HG03571 (cell line): ENCODE data around the gene AGER.

ENCODE experiments used
- ATAC-seq: cut with Tn5 transposase; IDR thresholded peaks from one replicate; pipeline ENCODE4 v1.9.1; 2021; ENCODE audit not compliant: unreplicated experiment

The AGER gene

DNA sequence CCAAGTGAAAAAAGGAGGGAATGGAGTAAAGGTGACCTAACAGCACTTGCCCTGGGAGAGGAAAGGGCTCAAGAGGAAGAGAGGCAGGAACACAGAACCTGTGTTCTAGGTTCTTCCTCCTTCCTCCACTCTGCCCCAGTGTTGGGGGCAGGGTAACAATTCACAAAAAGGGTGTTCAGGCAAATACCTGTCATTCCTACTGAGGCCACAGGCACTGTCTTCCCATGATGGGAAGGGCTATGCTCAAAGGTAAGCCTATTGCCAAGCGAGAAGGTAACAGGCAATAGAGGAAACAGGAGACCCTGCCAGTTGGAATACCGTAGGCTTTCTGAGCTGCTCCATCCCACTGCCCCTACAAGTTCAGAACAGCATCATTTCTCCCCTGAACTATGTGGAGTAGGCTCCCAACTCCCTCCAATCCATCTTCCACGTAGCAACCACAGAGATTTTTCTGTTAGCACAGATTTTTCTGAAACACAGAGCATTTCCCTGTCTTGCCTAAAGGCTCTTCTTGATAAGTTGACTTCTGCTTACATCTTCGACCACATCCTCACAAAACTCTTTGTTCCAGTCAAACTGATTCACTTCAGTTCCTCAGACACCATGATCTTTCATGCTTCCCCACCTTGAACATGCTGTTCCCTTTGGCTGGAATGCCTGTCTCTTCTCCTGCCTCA lies 10.9 kb downstream of the AGER start:
- no peak for ATAC-seq

DNA sequence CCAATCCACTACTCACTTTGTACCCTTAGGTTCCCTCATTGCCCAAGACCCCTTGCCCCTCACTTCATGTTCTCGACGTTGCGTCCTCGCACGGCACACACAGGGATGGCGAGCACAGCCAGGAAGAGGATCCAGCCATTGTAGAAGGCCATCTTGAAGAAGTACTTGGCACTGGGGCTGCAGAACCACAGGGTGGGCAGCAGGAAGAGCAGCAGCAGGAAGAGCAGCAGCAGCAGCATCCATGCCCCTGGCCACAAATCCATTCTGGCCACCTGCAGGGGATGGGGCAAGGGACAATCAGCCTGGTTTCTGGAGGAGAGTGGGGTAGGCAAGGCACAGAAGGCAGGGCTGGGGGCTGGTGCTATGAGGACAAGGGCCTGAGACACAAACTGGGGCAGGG lies 12.8 kb downstream of the AGER start:
- no peak for ATAC-seq

DNA sequence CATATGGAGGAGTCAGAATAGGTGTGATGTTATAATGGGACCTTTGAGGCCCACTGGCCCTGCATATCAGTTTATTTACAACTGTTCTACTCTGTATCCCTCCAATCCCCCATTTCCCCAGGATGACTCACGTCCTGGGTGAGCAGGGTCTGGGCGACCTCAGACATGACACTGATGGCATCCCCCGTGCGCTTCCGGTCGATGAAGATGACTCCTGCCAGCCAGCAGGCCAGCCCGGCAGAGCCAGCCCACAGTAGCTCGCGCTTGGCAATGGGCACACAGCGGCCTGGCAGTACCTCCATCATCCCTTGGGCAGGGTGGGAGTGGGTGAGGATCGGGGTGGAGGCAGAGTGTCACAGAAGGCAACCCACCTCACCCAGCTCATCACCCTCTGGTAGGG lies 13.8 kb downstream of the AGER start:
- ATAC-seq = no peak

DNA sequence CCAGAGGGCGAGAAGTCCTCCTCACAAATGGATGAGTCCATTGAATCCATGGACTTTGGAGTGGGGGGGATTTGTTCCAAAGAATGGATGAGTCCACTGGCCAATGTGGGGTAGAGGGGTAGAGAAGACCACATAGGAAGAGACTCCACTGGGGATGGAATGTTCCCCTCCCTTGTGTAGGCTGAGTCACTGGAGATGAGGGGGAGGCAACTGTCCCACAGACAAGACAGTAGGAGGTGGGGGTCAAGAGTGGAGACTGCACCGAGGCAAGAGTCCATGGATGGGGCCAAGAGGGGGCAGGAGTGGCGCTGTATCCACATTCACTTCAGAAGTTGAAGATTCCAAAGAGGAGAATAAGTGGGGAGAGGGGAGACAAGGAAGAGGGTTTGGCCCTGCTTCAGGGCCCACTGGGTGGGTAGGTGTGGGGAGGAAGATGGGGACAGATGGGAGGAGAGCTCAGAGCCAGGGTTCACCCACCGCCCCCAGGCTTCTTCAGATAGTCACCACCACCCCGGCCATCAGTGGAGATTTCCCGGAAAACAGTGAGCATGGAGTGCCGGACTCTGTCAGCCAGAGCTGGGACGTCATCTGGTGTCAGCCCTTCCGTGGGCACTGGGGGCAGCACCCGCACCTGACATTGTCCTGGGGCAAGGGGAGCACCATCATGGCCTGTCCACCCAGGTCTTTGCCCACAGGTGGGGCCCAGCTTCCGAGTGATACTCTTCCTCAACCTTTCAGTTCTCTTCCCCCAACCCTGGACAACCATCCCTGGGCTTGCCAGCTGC lies 15.1 kb downstream of the AGER start:
- no peak for ATAC-seq

DNA sequence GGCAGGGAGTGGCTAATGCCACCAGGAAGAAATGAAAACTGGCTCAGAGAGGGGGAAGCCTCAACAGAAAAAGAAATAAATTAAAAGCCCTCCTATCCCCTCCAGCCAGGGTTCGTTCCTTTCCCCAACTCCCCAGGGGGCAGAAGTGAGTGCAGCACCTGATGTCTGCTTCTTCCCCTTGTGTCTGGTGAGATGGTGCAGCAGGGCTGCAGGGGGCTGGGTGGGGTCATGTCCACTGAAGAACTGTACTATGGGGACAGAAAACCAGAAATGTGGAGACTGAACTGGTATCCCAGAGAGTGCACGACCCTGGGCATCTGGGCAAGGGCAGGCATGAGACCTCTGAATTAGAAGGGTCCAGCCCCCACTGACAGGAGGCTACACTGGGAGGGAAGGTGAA lies 15.7 kb downstream of the AGER start:
- ATAC-seq = no peak

DNA sequence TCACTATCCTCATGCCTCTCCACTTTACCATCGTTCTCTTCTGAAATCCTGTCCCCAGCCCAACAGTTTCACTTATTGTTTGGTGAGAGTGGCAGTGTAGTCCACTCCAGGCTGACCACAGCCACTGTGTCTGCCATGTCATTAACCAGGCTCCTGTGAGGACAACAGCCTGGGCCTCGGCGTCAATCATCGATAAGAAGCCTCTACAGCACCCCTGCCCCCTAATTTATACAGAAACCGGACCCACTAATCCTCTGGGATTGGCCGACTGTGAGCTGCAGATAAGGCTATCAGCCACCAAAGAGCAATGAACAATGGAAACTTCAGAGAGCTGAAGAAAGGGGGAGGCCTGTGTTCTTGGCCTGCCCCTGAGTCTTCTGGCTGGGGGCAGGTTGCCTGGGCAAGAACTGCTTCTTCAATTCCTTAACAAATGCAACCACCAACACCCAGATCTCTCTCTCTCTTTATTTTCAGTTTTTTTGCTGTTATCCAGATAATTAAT lies 16.2 kb downstream of the AGER start:
- no peak for ATAC-seq

DNA sequence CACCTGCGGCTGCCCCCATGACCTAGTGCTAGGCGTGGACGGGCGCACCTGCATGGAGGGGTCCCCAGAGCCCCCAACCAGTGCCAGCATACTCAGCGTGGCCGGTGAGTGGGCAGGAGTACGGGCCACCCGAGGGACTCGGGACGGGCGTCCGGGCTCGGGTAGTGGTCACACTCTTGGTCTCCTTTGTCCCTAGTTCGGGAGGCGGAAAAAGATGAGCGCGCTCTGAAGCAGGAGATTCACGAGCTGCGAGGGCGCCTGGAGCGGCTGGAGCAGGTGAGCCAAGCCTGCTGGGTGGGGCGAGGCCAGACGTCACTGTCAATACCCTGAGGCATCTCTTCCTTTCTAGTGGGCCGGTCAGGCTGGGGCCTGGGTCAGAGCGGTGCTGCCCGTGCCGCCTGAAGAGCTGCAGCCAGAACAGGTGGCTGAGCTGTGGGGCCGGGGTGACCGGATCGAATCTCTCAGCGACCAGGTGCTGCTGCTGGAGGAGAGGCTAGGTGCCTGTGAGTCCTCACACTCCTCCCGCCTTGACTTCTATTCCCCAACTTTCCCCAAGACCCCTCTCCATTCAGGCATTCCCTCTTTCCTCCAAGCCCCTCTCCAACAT lies 16.8 kb downstream of the AGER start:
- no peak for ATAC-seq

DNA sequence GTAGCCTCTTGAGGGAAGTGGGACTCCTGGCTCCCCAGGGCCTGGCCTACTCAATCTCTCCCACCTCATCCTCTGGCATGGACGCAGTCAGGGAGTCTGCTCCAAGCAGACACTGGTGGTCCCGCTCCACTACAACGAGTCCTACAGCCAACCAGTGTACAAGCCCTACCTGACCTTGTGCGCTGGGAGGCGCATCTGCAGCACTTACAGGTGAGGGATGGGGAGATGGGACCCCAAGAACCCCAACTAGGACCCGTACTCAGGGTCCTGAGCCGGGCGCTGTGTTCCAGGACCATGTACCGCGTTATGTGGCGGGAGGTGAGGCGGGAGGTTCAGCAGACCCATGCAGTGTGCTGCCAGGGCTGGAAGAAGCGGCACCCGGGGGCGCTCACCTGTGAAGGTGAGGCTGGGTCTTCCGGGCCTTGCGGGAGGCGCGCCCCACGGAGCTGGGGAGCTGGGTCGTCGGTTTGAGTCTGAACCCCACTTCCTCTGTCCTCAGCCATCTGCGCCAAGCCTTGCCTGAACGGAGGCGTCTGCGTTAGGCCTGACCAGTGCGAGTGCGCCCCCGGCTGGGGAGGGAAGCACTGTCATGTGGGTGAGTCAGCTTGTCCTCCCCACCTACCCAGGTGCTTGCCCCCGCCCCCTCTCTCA lies 17.5 kb downstream of the AGER start:
- ATAC-seq = no peak

DNA sequence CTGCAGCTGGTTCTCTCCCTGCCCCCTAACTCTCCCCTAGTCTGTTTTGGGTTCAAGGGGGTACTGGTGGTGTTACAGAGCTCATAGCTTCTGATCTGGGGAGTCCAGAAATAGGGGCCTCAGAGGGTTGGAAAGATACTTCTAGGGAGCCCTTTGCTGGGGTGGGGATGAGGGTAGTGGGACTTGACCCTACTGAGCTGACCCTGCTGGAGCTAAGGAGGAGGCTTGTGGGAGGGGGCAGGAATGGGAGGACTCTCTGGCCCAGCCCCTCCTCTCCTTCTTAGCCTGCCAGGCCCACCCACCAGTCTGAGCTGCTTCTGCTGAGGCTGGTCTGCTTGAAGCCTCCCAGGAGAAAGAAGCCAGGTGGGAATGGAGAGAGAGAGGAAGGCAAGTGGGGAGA lies 19.8 kb downstream of the AGER start, which contains the start of gene EGFL8:
TSS of gene EGFL8 (plus strand) at position 301 of the 400 bp plus-strand sequence. CDS start 1,571 bp downstream, outside the sequence.
- no peak for ATAC-seq

DNA sequence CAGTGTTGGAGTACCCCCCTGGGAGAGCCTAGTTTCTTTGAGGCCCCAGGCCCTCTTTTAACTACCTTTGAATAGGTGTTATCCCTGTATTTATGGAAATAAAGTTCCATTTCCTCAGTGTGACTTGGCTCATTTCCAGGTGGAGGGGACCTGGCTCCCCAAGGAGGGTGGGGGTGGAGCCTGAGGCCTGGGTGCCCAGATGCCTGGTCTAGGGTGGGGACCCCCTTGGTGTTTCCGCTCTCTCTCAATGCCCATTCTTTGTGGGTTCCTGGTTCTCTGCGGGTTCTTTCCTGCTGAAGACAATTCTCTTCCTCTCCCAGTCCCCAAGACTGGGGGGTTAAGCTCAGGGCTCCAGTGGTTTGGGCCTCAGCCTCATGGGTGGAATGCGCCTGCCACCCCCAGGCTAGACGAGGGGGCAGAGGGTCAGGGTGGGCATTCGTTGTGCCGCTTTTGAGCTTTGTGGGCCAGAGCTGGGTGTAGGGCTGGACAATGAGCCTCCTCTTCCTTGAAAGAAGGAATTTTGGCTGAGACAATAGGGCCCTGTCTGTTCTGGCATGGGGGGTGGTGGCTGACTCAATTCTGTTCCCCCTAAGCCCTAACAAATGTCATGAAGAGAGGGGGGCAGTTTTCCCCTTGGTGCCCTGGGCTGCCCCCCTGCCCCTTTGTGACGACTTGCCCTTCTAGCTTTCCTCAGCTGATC lies 20.3 kb downstream of the AGER start:
- no peak for ATAC-seq

DNA sequence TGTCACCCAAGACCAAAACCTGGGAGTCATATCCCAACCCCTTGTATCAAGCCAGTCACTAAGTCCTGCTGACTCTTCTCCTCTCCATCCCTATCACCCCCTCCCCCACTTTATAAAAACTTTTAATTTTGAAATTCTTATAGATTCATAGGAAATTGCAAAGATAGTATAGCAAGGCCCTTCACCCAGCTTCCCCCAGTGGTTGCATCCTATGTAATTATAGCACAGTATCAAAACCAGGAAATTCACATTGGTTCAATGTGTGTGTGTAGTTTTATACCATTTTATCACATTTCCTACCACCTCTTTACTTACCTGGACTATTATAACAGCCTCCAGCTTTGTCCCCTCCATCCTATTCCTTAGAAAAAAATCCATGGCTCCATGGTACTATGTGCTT lies 26.0 kb downstream of the AGER start:
- no peak for ATAC-seq

DNA sequence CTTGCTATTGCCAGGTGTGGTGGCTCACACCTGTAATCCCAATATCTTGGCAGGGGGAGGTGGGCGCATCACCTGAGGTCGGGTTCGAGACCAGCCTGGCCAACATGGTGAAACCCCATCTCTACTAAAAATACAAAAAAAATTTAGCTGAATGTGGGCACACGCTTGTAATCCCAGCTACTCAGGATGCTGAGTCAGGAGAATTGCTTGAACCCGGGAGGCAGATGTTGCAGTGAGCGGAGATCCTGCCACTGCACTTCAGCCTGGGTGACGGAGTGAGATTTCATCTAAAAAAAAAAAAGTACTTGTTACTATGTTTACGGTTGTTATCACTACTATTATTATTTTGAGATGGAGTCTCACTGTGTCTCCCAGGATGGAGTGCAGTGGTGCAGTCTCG lies 27.2 kb downstream of the AGER start:
- no peak for ATAC-seq

DNA sequence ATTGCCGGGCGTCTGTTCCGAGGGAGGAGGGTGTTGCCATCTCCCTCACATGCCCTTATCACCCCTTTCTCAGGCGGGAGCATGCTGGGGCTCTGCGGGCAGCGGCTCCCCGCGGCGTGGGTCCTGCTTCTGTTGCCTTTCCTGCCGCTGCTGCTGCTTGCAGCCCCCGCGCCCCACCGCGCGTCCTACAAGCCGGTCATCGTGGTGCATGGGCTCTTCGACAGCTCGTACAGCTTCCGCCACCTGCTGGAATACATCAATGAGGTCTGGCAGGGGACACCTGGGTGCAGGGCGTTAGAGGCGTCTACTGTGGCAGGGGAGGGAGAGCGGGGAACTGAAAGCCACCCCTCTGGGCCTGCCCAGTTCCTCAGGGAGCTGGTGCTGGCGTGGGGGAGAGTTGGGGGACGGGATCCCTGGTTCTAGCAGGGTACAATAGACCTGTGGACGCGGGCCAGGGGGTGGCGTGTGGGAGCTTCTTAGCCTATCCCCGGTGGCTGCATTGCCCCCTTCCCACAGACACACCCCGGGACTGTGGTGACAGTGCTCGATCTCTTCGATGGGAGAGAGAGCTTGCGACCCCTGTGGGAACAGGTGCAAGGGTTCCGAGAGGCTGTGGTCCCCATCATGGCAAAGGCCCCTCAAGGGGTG lies 29.4 kb downstream of the AGER start:
- ATAC-seq = no peak

DNA sequence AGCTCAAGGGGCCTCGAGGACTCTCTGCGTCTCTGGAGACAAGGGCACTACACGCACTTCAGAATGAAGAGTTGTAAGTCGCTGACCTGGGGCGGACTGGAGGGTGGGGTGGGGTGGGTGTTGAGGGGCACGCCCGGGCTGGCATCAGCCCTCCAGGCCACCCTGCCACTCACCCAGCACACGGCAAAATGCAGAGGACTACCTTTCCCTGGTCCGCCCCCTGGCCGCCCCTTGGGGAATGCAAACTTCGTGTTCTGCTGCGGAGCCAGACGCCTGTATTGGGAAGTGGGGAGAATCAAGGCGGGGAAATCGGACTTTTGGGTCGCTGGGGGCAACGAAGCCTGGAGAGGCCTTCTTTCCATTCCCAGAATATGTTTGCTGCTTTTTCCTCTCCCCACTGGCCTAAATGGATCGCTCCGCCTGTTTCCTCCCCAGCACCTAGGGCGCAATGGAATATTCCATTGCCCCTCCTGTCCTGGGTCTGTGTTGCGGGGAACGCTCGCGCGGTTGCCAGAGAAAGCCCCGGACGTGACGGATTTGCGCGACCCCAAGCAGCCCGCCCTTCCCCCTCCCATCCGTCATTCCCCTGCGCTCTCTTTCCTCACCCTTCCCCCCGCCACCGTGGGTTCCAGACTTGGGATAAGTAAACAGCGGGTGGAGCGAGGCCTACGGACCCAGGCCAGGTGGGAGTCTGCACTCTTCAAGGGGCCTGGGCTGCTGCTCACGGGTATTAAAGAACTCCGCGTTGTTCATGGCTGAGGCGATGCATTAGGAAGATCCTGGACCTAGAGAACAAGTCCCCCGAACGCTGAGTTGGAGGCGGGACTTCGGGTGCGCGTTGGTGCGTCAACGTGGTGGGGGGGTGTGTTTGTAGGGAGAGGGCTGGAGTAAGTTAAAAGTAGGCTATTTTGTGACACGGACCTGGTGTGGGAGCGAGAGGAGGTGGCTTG lies 30.2 kb downstream of the AGER start, which contains the start of gene PPT2:
TSS of gene PPT2 (plus strand) at position 578 of the 950 bp plus-strand sequence. CDS start 454 bp downstream, outside the sequence.
- ATAC-seq = no peak

DNA sequence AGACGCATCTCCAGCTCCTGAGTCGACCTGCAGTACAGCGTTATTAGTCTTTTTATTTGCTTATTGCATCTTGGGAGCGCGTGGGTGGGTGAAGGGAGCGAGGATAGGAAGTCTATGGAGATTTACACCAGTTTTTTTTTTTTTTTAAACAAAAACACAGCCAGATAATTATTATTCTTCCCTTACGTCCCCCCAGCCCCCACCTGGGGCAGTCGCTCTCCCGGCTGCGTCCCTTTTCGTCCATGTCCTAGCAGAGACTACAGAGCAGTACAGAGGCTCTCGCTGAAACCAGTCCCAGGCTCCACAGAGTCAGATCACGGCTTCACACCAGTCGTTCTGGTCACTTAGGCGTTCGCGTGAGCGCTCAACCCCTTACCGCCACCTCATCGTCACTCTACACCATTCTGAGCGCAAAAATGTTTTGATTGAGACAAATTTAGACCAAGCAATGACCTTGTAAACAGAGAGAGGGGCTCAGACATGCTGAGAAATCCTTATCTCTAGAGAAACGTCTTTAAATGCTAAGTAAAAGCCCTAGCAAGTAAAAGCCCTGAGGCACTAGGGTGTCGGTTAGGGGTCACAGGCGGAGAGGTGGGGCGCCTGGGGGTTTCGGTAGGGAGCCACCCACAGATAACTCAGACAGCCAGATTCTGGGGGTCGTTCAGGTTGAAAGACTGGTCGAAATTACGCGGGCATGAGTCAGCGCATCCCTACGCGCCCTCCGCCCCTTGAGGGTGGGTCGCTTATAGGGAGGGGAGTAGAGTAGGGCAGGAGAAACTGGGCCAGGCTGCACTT lies 31.1 kb downstream of the AGER start:
- ATAC-seq = no peak

DNA sequence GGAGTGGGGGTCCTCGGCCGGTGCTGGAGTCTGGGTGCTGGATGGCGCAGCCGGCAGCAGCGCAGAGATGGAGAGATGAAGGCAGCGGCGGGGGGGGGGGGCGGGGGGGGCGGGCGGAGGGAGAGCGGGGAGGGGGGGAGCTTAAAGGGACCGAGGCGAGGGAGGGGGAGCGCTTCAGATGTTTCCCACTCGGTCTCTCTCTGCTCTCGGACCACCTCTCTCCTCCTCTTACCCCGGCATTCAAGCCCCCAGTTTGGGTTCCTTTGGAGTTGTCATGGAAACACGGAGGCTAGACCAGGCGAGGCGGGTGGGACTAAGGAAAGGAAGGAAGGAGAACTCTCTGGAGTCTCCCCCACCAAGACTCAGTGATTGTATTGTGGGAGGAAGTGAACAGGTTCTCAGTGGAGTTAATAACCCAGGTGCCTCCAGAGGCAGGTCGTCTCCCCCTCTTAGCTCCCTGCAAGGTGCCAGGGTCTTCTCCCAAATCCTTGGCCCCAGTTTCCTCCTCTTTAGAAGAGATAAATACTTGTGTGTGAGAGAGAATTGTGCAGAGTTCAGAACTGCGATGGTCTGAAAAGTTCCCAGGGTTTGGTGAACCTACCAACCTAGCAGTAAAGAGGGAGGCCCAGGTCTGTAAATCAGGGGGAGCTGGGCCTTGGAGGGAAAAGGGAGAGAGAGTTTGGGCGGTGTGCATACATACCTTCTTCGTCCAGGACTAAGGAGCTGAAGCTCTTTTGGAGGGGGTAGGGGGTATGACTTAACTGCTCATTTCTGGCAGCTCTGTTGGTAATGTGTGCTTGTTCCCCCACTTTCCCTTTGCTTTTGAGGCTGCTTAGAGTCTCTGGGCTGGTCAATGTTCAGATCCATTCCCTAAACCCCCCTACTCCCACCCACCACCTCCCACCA lies 31.9 kb downstream of the AGER start, which contains the start of gene PRRT1:
TSS of gene PRRT1 (minus strand) at position 77 of the 906 bp plus-strand sequence. CDS start 112 bp downstream, outside the sequence.
- ATAC-seq = no peak
